Heart right ventricle (tissue), 16 donors: ENCODE results near the gene FCGBP. TPM values are rescaled to one million over a fixed set of nuclear protein-coding genes. Genes with fewer than 3 reads are reported as not detected.

Experiments
- ATAC-seq, 8 donors: fragments of 200-7000 bp; cut with Tn5 transposase; one replicate each; pipeline ENCODE4 v1.9.1; 2020; ENCODE audit warnings: mild to moderate bottlenecking in 8 of 8, moderate library complexity in 8 of 8, moderate number of reproducible peaks in 1 of 8
- DNase-seq, 2 donors: peaks; one replicate each; pipeline ENCODE4 v3.0.0-alpha.2; 2020
- H3K27ac ChIP-seq, 10 donors: fragments of 200-600 bp; sonication (generic) in 2 of 10; one replicate each; pipeline versions ENCODE4 v1.5.0 to v1.8.0; 2020 to 2022; ENCODE audit warnings: mild to moderate bottlenecking in 3 of 10
- H3K27me3 ChIP-seq, 7 donors: fragments of 200-600 bp; one replicate each; pipeline ENCODE4 v1.8.0; 2021 to 2022; ENCODE audit warnings: mild to moderate bottlenecking in 2 of 7
- H3K36me3 ChIP-seq, 9 donors: fragments of 200-600 bp; sonication (generic) in 1 of 9; one replicate each; pipeline versions ENCODE4 v1.5.0 to v1.8.0; 2020 to 2022; ENCODE audit warnings: mild to moderate bottlenecking in 2 of 9
- H3K4me1 ChIP-seq, 9 donors: fragments of 200-600 bp; sonication (generic) in 1 of 9; one replicate each; pipeline versions ENCODE4 v1.5.0 to v1.8.0; 2020 to 2022; ENCODE audit warnings: mild to moderate bottlenecking in 4 of 9
- H3K4me3 ChIP-seq, 10 donors: fragments of 200-600 bp; sonication (generic) in 2 of 10; one replicate each; pipeline versions ENCODE4 v1.5.0 to v1.8.0; 2020 to 2022; ENCODE audit warnings: mild to moderate bottlenecking in 7 of 10, moderate library complexity in 2 of 10
- H3K9me3 ChIP-seq, 11 donors: fragments of 200-600 bp in 10 of 11; sonication (generic) in 2 of 11; one replicate each; pipeline versions ENCODE4 v1.5.0 to v1.8.0; 2013 to 2022; ENCODE audit warnings: mild to moderate bottlenecking in 2 of 11, control low read depth in 1 of 11, moderate library complexity in 1 of 11
- CTCF ChIP-seq, 9 donors: fragments of 200-600 bp; sonication (generic) in 2 of 9; IDR thresholded peaks; one replicate each; pipeline versions ENCODE4 v1.5.0 to v1.8.0; 2021 to 2022; ENCODE audit warnings: antibody characterized with exemption in 9 of 9, mild to moderate bottlenecking in 5 of 9, moderate library complexity in 1 of 9
- WGBS, 2 donors: extraction: QIAGEN DNeasy Blood & Tissue Kit; methylation state at CpG; one replicate each; pipeline ENCODE4 v1.1.7; 2013; ENCODE audit warnings: inconsistent platforms in 1 of 2; 5-methylcytosine and 5-hydroxymethylcytosine counted together
- intact Hi-C, 10 donors: fragments of 100-400 bp; cut with DNase I; formaldehyde crosslinking; loops; one replicate each; pipeline versions ENCODE4 v1.11.1 to v1.14.2; 2022
- polyA plus RNA-seq, 2 donors: library from polyadenylated mRNA; stranded (reverse); fragments of 200-250 nt; gene quantifications; one replicate each; pipeline ENCODE4 v1.2.3, GENCODE V29; 2013
- total RNA-seq, 10 donors: library from RNA; stranded (reverse); fragmentation: NEBNext Ultra II Directional in 3 of 10; extraction: Animal tissue kit (Norgen Biotek cat#: 25700) in 3 of 10; gene quantifications; one replicate each; pipeline versions ENCODE4 v1.2.1 to v1.2.4, GENCODE V29; 2021 to 2023
- donor health status: Arrhythmogenic right ventricular cardiomyopathy.
- donor health status: ischemic (EF 13 %, LVEDD 7.1; RV severe dilation, severe dysfunction).
- donor health status: healthy with polysubstance abuse.
- donor health status: DM: no; HTN: yes; CAD: no.
- donor health status: DM: no; HTN: no; CAD: no.
- donor health status: ischemic (EF 25% LVEDD 6.9; RV normal size, moderate dysfunction).
- donor health status: ischemic (EF 25% LVEDD 5.7; RV mildly dilated, moderate dysfunction).
- donor health status: healthy.
- donor health status: DM: yes; HTN: yes; CAD: no.
- donor health status: Ischemic cardiomyopathy.
- donor health status: ischemic (EF 35%, LVEDD 5.7; RV mildly dilated, moderate dysfunction).
- donor health status: nonischemic (EF 11% LVEDD 7.7; RV severe dilation, severe dysfunction).
- donor health status: DM: yes; HTN: yes; CAD: no.
- donor health status: PGD.
- donor health status: ischemic (EF 29% LVEDD 5.4; RV normal size, mild dysfunction).
- donor health status: nonischemic (EF 23%, LVEDD 6.1; RV moderate dilation, normal function).

FCGBP gene
- total and polyA plus RNA-seq, 12 donors, result 0.30 to 42.3 (median 1.5) TPM

GRCh38 chr19:39936622-39937021 is 2.2 kb upstream of the FCGBP start:
- ATAC-seq, result no peak
- Histone ChIP-seq H3K4me3 (no peak overlapping the region), H3K9me3 (peaks cover 0 to 26% (median 10%) of the 10 kb centered on the region in 11 donors), H3K4me1 (peaks cover 0 to 41% (median 0%) of the 10 kb centered on the region in 9 donors), H3K27ac (no peak overlapping the region), H3K27me3 (peaks cover 0 to 73% (median 9%) of the 10 kb centered on the region in 7 donors), H3K36me3 (no peaks in the 10 kb centered on the region)
- intact Hi-C loops, result no loop called here
- no peak for TF ChIP-seq CTCF (IDR thresholded peaks at IDR 0.05)
- no peak for DNase-seq
- 88 to 90% methylated on average over 6 of the region's 6 CpGs for WGBS, 2 donors

GRCh38 chr19:39936020-39936419 is 1.6 kb upstream of the FCGBP start:
- no peak overlapping the region for H3K4me3 ChIP-seq
- intact Hi-C loops, result no loop called here

GRCh38 chr19:39935364-39935661 is 879 bp upstream of the FCGBP start:
- Histone ChIP-seq H3K9me3 (peaks cover 0 to 15% (median 10%) of the 10 kb centered on the region in 11 donors), H3K4me3 (no peak overlapping the region), H3K36me3 (no peaks in the 10 kb centered on the region), H3K4me1 (peaks cover 0 to 30% (median 0%) of the 10 kb centered on the region in 9 donors), H3K27ac (no peak overlapping the region), H3K27me3 (peaks cover 0 to 79% (median 9%) of the 10 kb centered on the region in 7 donors)
- DNase-seq (no peak), ATAC-seq (no peak)
- WGBS, 2 donors, result 79 to 83% methylated on average over 5 of the region's 5 CpGs
- intact Hi-C loops, result no loop called here
- no peak for TF ChIP-seq CTCF (IDR thresholded peaks at IDR 0.05)

More at GRCh38 chr19:39936020-39936419, 1.6 kb upstream of the FCGBP start:
- Histone ChIP-seq H3K27ac (no peak overlapping the region), H3K4me1 (peaks cover 0 to 35% (median 0%) of the 10 kb centered on the region in 9 donors), H3K9me3 (peaks cover 0 to 20% (median 10%) of the 10 kb centered on the region in 11 donors), H3K36me3 (no peaks in the 10 kb centered on the region), H3K27me3 (peaks cover 0 to 78% (median 9%) of the 10 kb centered on the region in 7 donors)
- no peak for ATAC-seq
- no peak for TF ChIP-seq CTCF (IDR thresholded peaks at IDR 0.05)
- no peak for DNase-seq
- 19 to 30% methylated on average over 3 of the region's 3 CpGs for WGBS, 2 donors

GRCh38 chr19:39929750-39930149 is 4.7 kb downstream of the FCGBP start:
- Histone ChIP-seq H3K4me1 (no peaks in the 10 kb centered on the region), H3K4me3 (no peak overlapping the region), H3K36me3 (no peaks in the 10 kb centered on the region), H3K9me3 (peaks cover 0 to 15% (median 0%) of the 10 kb centered on the region in 11 donors), H3K27ac (no peak overlapping the region), H3K27me3 (peaks cover 0 to 94% (median 1%) of the 10 kb centered on the region in 7 donors)
- intact Hi-C loops, result no loop called here
- DNase-seq (no peak), ATAC-seq (no peak)
- 88 to 89% methylated on average over 3 of the region's 3 CpGs for WGBS, 2 donors
- no peak for TF ChIP-seq CTCF (IDR thresholded peaks at IDR 0.05)
